NCI-H128 (cell line): ENCODE results near the gene TSC1.
A peak's percentile ranks its signal among the peaks of the same experiment; 100 is the strongest.

Experiments used
- DNase-seq: peaks from one replicate; lab custom pipeline; 2025; ENCODE audit not compliant: unreplicated experiment; lab: John Stamatoyannopoulos, UW

Gene TSC1

GRCh38 chr9:132888151-132888550, 56.3 kb downstream of the TSC1 start:
- no peak for DNase-seq

DNA sequence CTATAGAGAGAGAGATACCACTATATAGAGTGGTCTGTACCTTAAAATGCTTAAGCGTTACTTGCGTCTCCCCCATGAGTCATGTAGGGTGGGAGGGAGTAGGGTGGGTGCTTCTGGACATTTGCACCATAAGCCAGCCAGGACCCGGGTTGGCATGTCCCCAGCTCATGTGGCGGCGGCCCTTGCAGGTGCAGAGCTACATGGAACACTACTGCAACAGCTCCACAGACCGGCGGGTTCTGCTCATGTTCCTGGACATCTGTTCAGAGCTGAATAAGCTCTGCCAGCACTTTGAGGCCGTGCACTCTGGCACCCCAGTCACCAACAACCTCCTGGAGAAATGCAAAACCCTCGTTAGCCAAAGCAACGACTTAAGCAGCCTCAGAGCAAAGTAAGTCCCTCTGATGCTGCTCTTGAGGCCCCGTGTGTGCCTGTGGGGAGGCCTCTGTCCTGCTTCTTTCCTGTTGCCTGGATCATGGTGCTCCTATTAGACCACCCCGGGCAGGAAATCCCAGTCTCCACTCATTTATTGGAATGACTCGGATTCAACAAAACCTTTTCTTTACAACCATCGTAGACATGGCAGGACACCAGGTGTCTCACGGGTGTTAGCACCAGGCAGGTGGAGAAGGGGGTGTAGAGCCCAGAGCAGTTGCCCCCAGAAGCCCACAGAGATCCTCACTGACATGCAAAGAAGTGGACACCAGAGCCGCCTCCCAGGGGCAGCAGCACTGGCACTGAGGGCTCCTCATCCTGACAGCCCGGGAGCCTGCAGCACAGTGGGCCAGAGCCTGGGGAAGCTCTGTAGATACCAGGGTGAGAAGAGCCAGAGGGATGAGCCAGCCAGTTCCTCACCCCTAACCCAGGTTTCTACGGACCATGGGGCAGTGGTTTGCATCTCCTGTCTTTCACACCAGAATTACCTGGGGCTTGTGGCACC, 57.0 kb downstream of the TSC1 start:
- no peak for DNase-seq

GRCh38 chr9:132886334-132886725, 58.1 kb downstream of the TSC1 start:
- no peak for DNase-seq

- no peak for DNase-seq
Observed at GRCh38 chr9:132885720-132886333, 58.6 kb downstream of the TSC1 start.

GRCh38 chr9:132883349-132884294, 60.8 kb downstream of the TSC1 start:
- no peak for DNase-seq

DNA sequence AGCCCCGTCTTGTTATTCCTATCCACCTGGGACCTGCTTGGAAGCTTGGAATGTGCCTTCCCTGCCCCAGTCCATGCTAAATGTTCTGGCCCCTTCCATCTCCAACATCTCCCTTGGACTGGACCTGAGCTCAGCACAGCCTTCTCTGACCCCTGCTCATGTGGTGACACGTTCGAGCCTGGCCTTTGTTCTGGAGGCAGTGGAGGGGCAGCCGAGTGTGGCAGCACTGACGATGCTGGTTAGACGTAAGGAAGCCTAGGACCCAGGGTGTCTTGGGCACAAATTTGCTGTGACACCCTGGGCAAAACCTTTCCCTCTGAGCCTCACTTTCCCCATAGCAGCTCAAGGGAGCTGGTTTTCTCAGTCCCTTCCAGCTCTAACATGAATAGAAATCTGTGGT, 61.8 kb downstream of the TSC1 start:
- no peak for DNase-seq

DNA sequence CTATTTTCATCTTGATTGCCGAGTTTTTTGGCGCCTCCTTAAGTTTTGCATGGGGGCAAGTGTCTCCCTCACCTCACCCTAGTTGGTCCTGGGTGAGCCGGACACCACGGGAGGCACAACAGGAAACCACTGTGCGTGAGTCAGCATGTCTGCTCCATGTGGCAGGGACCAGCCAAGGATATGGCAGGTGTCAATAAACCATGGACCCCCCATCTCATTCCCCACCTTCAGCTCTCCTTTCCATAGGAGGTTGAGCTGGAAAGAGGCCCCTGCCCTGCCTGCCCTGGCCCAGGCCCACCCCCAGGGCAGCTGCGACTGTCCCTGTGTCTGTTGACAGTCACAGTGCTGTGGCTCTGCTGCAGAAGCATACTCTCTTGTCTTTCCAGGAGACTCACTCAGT, 62.6 kb downstream of the TSC1 start:
- no peak for DNase-seq

- no peak for DNase-seq
Observed at GRCh38 chr9:132880324-132880661, 64.1 kb downstream of the TSC1 start.

GRCh38 chr9:132879457-132880323, 64.7 kb downstream of the TSC1 start:
- no peak for DNase-seq

- DNase-seq: no peak
Observed at GRCh38 chr9:132878695-132879456, 65.5 kb downstream of the TSC1 start, which contains the start of gene SPACA9. Gene SPACA9 (plus strand): TSS chr9:132878898. CDS start chr9:132883948, 5,050 bp downstream.

DNA sequence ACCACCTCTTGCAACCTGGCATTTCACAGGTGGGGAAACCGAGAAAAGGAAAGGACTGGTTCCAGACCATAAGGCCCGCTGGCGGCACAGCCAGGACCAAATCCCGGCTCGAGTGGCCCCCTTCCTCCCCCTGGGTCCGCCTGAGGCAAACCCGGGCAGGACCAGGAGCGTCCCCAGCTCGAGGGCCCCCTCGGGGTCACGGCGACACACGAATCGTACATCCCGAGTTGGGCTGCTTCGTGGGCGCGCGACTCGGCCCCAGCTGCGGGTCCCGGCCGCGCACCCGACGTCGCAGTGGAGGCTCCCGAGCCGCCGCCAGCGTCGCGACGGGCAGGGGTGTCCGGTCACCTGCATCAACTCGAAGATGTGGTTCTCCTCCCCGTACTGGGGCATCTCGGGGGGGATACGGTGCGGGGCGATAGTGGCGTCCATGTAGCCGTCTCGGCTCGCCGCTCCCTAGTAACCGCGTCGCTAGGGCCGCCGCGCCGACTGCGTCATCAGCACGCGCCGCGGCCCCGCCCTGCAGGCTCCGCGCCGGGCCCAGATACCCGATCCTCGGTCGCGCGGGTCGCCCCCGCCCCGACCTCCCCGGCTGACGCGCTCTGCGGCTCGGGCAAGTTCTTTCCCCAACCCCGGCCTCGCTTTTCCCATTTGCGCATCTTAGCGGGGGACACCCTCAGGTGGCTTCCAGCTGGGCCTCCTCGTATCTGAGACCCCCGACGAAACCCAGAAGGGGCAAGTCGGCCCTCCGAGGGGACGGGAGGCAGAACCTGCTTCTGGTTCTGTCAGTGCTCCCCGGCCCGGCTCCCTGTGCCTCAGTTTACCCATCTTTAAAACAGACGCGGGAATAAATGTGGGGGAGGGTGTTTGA, 66.4 kb downstream of the TSC1 start, which contains the start of gene AK8:
TSS of gene AK8 (minus strand) at position 461 of the 871 bp plus-strand sequence. CDS start at position 432, 29 bp downstream.
- peak; percentile 19 for DNase-seq

DNA sequence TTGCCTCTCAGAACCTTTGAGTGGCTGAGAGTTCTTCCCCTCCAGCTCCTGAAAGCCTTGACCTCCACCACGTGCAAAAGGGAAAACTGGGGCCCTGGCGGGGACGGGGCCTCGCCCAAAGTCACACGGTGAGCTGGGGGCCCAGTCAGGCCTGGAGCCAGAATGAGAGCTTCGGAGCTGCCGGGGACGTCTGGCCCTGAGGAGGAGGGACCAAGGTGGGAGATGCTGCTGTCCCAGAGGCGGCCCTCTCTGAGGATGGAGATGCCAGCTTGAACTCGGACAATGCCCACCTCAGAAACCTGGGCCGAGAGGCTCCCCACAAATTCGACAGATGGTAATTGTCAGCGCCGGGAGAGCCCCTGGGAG, 67.0 kb downstream of the TSC1 start:
- no peak for DNase-seq

- DNase-seq: no peak
Observed at GRCh38 chr9:132876849-132877248, 67.6 kb downstream of the TSC1 start.

GRCh38 chr9:132875159-132875558, 69.3 kb downstream of the TSC1 start:
- DNase-seq: no peak

DNA sequence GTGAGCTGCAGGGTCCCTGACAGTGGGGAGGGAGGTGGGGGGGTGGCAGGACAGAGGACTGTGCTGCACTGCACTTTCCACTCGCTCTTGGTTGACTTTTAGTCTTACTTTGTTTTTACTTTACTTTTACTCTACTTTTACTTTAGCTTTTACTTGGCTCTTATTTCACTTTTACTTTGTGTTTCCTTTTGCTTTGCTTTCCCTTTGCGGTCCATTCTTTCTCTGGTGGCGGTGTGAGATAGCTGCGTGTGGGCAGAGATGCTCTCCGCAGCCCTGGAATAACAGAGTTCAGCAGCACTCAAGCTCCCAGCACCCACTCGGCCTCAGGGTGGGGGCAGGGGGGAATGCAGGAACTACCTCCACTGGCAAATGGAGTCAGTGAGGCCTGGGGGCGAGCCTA, 71.0 kb downstream of the TSC1 start:
- DNase-seq: no peak

DNA sequence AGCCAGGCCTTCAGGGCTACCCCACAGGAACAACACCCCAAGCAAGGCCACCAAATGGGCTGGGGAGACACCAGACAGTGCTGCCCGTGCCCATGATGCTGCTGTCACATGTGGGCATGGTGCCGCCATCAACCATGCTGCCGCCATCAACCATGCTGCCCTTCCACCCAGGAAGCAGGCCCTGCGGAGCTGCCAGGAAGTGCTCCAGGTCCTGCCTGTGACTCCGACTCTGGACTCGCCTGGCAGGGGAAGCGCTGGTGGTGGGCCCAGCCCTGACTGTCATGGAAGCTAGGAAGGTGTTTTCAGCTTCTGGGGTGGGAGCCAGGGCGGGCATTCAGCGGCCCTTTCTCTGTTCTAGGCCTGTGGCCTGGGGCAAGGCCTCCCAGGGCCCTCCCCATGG, 75.2 kb downstream of the TSC1 start:
- DNase-seq: no peak

- DNase-seq: no peak
Observed at GRCh38 chr9:132866898-132867297, 77.5 kb downstream of the TSC1 start.

GRCh38 chr9:132864691-132865090, 79.7 kb downstream of the TSC1 start:
- no peak for DNase-seq

GRCh38 chr9:132864277-132864676, 80.1 kb downstream of the TSC1 start:
- no peak for DNase-seq
